Measurements from ENCODE around the gene PARD6A. TPM values are rescaled to one million over a fixed set of nuclear protein-coding genes. Genes with fewer than 3 reads are reported as not detected.

PARD6A gene
- total RNA-seq (2013): 1.9 TPM
- 1 to 10 TPM; 2.7 to 6.9 (median 6.1) TPM for polyA plus RNA-seq
- 2.8 and 4.3 TPM in 2 replicates for polyA minus RNA-seq
- total RNA-seq: 0.08 to 1.3 (median 0.85) reads per million in 11 experiments

- peaks cover 8 to 11% (median 10%) of the 10 kb centered on the region in 3 donors for H3K27me3 Mint-ChIP-seq (ENCODE audit: low read depth in 3 of 3)
- peak within 1 kb of the TSS; percentile 96 to 99 (median 98) for H3K27ac Mint-ChIP-seq
- H3K36me3 ChIP-seq (replicated peaks in 1 of 2; ENCODE audit: control insufficient read depth in 1 of 2, insufficient read depth in 2 of 2, low read length in 2 of 2): peaks cover 0 to 4% of the 10 kb centered on the region in 2 donors
- peak within 1 kb of the TSS; percentile 98 for H3K4me2 ChIP-seq (replicated peaks; ENCODE audit: extremely low read depth, low read length, poor library complexity, severe bottlenecking)
- H3K27me3 ChIP-seq (ENCODE audit: control insufficient read depth in 2 of 2, insufficient read depth in 2 of 2, low read length in 2 of 2): peaks cover 0 to 5% of the 10 kb centered on the region in 2 donors
- TF ChIP-seq CTCF (IDR thresholded peaks at IDR 0.05): no peak
- no peaks in the 10 kb centered on the region for H3K9me3 Mint-ChIP-seq
- H2AFZ ChIP-seq (ENCODE audit: insufficient read depth, low read depth, low read length, poor library complexity, severe bottlenecking): peak within 1 kb of the TSS; percentile 94
- H3K27ac ChIP-seq (ENCODE audit: low read depth in 1 of 2, low read length in 2 of 2): peak within 1 kb of the TSS; percentile 87 to 94
- intact Hi-C loops (cut with micrococcal nuclease): loop anchor here (2.0 to 10.0 kb wide), 6 partner anchors 98 to 424 kb away; partner anchors contain the start of genes CENPT (in 1 of the 2), CTCF (in 1 of the 2), NFATC3 (in 1 of the 2) and NUTF2 (in 1 of the 2)
- H3K9ac ChIP-seq (ENCODE audit: insufficient read depth, low read length, poor library complexity, severe bottlenecking): peak within 1 kb of the TSS; percentile 76
- H3K36me3 Mint-ChIP-seq: peaks cover 14 to 23% of the 10 kb centered on the region in 2 donors
- no peaks in the 10 kb centered on the region for H4K20me1 ChIP-seq (ENCODE audit: insufficient read depth, low read length)
- peaks cover 20 to 30% of the 10 kb centered on the region in 2 donors for H3K4me1 ChIP-seq (ENCODE audit: control insufficient read depth in 1 of 2, insufficient read depth in 2 of 2, low read length in 2 of 2)
- peak within 1 kb of the TSS; percentile 74 to 92 (median 92) for H3K4me3 ChIP-seq (replicated peaks in 1 of 3; ENCODE audit: low read depth in 2 of 3, low read length in 3 of 3)
- H3K4me1 Mint-ChIP-seq: peaks cover 21% of the 10 kb centered on the region
- peak; percentile 95 to 96 (median 96) for DNase-seq
- no peaks in the 10 kb centered on the region for H3K9me3 ChIP-seq (replicated peaks in 1 of 2; ENCODE audit: control insufficient read depth in 1 of 2, insufficient read depth in 1 of 2, low read length in 2 of 2)
- peaks cover 8% of the 10 kb centered on the region for H3K79me2 ChIP-seq (ENCODE audit: insufficient read depth, low read length)
- peak within 1 kb of the TSS; percentile 90 to 92 for H3K4me3 Mint-ChIP-seq
- WGBS (ENCODE audit: insufficient coverage): under 1% methylated on average over 40 of the region's 48 CpGs
Measured at GRCh38 chr16:67660564-67661028, at the start of gene PARD6A. TSS of gene PARD6A (plus strand) at chr16:67660960. CDS start at chr16:67661039, 79 bp downstream.

DNA sequence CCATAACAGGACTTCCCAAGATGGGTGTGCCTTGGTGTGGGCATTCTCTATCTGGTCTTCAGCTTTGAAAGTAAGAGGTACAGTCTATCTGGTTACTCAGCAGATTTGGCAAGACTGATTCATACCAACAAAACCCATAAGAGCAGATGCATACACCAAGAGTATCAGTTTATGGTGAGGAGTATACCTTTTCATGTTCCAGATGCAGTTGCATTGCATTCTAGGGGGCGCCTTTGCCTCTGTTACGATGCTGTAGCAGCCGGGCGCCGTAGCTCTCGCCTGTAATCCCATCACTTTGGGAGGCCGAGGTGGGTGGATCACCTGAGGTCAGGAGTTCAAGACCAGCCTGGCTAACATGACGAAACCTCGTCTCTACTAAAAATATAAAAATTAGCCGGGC lies 47.0 kb upstream of the PARD6A start:
- peaks cover 60 to 87% of the 10 kb centered on the region in 2 donors for H3K36me3 ChIP-seq (replicated peaks in 1 of 2; ENCODE audit: control insufficient read depth in 1 of 2, insufficient read depth in 2 of 2, low read length in 2 of 2)

More for the DNA sequence above, 47.0 kb upstream of the PARD6A start:
- no peak overlapping the region for H3K9ac ChIP-seq (ENCODE audit: insufficient read depth, low read length, poor library complexity, severe bottlenecking)
- H3K27me3 Mint-ChIP-seq (ENCODE audit: low read depth in 3 of 3): no peaks in the 10 kb centered on the region
- H3K4me1 ChIP-seq (ENCODE audit: control insufficient read depth in 1 of 2, insufficient read depth in 2 of 2, low read length in 2 of 2): no peaks in the 10 kb centered on the region
- no peaks in the 10 kb centered on the region for H3K27me3 ChIP-seq (ENCODE audit: control insufficient read depth in 2 of 2, insufficient read depth in 2 of 2, low read length in 2 of 2)
- no peak for TF ChIP-seq CTCF (IDR thresholded peaks at IDR 0.05)
- H3K27ac ChIP-seq (ENCODE audit: low read depth in 1 of 2, low read length in 2 of 2): no peak overlapping the region
- peaks cover 64 to 81% of the 10 kb centered on the region in 2 donors for H3K36me3 Mint-ChIP-seq
- no peak for DNase-seq
- intact Hi-C loops (cut with micrococcal nuclease): no loop called here
- no peaks in the 10 kb centered on the region for H3K4me1 Mint-ChIP-seq
- H3K4me2 ChIP-seq (replicated peaks; ENCODE audit: extremely low read depth, low read length, poor library complexity, severe bottlenecking): no peak overlapping the region
- no peak overlapping the region for H3K4me3 ChIP-seq (replicated peaks in 1 of 3; ENCODE audit: low read depth in 2 of 3, low read length in 3 of 3)
- 98% methylated on average over 6 of the region's 10 CpGs for WGBS (ENCODE audit: insufficient coverage)
- peaks cover 0 to 1% (median 0%) of the 10 kb centered on the region in 7 donors for H3K9me3 Mint-ChIP-seq
- no peaks in the 10 kb centered on the region for H3K9me3 ChIP-seq (replicated peaks in 1 of 2; ENCODE audit: control insufficient read depth in 1 of 2, insufficient read depth in 1 of 2, low read length in 2 of 2)
- H3K79me2 ChIP-seq (ENCODE audit: insufficient read depth, low read length): peaks cover 57% of the 10 kb centered on the region
- H3K4me3 Mint-ChIP-seq: no peak overlapping the region
- no peak overlapping the region for H3K27ac Mint-ChIP-seq
- no peak overlapping the region for H2AFZ ChIP-seq (ENCODE audit: insufficient read depth, low read depth, low read length, poor library complexity, severe bottlenecking)
- H4K20me1 ChIP-seq (ENCODE audit: insufficient read depth, low read length): peaks cover 28% of the 10 kb centered on the region

Data from CD14-positive monocyte (primary cell).